ENCODE data around the gene TACC3.

GRCh38 chr4:1759170-1759817, 38.0 kb downstream of the TACC3 start:
- TF ChIP-seq CTCF (IDR thresholded peaks at IDR 0.05) (no peak), POLR2A (IDR thresholded peaks at IDR 0.05) (no peak)
